HG02884 (cell line): ENCODE results near the gene PITPNM1.
A peak's percentile ranks its signal among the peaks of the same experiment; 100 is the strongest.
"Not testable (repeated sequence)": the region's sequence is repeated elsewhere in the genome, so short reads cannot be mapped to it uniquely, and the experiment has no call there.

Source experiments
- ATAC-seq: cut with Tn5 transposase; IDR thresholded peaks from one replicate; pipeline ENCODE4 v1.9.1; 2021; ENCODE audit warnings: mild to moderate bottlenecking, moderate library complexity; ENCODE audit not compliant: unreplicated experiment

PITPNM1 gene

GRCh38 chr11:67491276-67492068 lies 13.7 kb downstream of the PITPNM1 start:
- no peak for ATAC-seq

- no peak for ATAC-seq
Observed at GRCh38 chr11:67490727-67491065, 14.5 kb downstream of the PITPNM1 start.

DNA sequence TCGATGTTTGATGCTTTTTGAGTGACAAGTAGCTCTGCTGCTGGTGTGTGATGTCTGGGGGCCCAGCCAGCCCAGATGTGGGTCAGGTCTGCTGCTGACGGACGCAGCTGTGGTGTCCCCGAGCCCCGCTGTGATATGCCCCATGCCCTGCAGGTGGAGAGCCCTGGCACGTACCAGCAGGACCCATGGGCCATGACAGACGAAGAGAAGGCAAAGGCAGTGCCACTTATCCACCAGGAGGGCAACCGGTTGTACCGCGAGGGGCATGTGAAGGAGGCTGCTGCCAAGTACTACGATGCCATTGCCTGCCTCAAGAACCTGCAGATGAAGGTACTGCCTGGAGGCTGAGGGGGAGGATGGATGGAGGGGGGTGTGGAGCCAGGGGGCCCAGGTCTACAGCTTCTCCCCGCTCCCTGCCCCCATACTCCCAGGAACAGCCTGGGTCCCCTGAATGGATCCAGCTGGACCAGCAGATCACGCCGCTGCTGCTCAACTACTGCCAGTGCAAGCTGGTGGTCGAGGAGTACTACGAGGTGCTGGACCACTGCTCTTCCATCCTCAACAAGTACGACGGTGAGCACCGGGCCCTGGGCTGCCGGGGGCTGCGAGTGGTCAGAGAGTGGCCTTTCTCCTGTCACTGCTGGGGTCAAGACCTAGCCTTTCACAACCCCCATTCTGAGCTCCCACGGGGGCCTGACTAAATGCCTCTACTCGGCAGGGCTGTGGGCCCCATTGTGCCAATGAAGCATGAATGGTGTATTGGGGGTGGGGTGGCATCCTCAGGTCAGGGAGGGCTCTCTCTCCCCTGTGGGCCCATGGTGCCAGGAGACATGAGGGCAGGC lies 15.1 kb downstream of the PITPNM1 start:
- ATAC-seq: no peak

DNA sequence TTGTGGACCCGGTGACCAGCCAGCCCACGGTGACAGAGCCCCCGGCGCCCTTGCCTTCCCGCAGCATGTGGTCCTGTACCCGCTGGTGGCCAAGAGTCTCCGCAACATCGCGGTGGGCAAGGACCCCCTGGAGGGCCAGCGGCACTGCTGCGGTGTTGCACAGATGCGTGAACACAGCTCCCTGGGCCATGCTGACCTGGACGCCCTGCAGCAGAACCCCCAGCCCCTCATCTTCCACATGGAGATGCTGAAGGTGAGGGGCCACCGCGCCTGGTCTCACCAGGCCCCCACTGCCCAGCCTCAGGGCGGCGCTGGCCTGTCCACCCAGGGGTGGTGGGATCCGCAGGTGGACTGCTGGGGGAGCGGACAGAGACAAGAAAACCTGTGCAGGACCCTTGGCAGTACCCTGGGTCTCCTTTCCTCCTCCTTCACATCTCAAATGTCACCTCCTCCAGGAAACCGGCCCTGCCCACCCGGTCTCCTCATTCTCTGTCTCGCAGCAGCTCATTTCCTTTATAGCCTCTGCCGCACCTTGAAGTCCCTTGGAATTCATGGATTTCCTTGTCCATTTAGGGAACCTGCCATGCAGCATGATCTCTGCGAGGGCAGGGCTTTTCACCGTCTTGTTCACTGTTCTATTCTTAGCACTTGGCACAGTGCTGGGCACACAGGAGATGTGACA lies 15.8 kb downstream of the PITPNM1 start:
- ATAC-seq: no peak

DNA sequence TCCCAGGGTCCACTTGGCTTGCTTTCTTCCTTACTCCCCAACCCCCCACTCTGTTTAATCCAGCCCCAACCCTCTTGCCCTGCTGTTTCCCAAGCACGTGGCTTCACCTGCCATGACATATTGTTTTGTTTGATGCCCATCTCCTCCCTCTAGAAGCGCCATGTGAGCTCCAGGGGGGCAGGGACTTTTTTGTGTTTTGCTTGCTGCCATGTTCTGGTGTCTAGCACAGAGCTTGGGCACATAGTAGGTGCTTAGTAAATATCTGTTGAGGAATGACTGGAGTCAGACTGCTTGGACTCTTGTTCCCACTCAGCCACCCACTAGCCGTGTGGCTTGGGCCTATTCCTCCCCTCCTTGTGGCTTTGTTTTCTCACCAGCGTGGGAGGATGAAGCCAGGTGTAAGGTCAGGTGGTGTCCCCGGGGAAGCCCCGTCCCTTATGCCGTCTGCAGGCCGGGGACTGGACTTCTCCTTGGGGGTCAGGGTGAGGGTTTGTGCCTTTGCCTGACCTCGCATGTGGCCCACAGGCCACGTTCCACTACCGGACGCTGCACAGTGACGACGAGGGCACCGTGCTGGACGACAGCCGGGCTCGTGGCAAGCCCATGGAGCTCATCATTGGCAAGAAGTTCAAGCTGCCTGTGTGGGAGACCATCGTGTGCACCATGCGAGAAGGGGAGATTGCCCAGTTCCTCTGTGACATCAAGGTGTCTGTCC lies 18.5 kb downstream of the PITPNM1 start:
- ATAC-seq: no peak

DNA sequence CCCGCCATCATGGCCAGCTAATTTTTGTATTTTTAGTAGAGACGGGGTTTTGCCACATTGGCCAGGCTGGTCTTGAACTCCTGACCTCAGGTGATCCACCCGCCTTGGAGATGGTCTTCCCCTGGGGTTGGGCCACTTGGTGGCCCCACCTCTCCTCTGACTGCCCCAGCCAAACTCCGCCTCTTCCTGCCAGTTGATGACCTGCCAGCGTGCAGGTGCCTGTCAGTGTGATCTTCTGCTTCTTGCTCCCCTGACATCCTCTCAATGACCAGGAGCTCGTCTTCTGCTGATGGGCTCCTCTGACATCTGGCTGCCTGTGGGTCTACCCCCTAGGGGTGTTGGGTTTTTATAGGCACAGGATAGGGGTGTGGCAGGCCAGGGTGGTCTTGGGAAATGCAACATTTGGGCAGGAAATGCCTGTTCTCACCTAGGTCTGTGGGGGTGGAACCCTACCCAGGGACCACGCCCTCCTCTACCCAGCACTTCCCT lies 19.2 kb downstream of the PITPNM1 start:
- ATAC-seq: not testable (repeated sequence)

DNA sequence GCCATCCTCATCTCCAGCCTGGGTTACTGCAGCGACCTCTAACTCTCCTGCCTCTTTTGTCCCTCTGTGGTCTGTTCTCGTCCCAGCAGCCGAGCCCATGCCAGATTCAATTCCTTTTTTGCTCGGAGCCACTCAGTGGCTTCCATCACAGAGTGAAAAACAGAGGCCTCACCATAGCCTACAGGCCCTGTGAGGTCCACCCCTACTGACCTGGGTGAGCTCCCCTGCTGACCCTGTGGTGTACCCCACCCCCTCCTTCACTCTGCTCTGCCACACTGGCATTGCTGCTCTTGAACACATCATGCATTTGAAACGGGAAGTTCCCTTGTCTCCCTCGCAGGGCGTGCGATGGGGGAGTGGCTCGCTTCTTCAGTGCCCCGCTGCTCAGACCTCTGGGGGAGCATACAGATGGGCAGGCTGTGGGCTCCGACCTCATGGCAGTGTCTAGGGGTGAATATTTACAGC lies 20.3 kb downstream of the PITPNM1 start:
- ATAC-seq: no peak

DNA sequence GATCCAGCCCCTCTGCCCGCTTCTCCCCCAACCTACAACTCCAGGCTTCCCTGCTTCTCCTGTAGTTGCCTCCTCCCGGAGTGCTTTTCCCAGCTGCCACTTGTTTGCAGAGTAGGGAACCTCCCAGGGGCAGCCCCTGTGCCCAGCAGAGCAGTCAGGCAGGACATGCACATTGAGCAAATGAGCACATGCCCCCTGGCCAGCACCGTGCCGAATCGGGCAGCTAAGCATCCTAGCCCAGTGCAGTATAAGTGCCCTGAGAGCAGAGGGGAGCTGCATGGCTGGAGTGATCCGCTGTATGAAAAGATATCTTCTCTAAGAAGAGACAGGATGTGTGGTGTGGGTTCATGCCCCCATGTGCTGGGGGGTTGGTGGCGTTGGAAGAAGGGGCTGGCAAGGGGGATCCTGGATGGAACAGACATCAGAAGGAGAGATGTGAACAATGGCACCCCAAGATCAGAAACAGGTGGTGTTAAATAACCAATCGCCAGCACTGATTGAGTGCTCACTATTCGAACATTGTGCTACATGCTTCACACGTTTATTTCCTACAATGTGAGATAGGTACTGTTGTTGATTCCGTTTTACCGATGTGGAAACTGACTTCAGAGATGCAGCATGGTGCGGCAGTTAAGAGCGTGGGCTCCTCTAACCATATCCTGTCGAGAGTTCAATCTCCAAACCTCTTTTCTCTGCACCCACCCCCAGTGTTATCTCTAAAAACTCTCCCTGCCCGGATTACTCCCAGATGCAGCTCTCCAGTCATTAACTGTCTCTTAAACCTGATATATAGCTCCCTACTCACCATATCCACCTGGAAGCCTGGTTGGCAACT lies 21.1 kb downstream of the PITPNM1 start:
- no peak for ATAC-seq

DNA sequence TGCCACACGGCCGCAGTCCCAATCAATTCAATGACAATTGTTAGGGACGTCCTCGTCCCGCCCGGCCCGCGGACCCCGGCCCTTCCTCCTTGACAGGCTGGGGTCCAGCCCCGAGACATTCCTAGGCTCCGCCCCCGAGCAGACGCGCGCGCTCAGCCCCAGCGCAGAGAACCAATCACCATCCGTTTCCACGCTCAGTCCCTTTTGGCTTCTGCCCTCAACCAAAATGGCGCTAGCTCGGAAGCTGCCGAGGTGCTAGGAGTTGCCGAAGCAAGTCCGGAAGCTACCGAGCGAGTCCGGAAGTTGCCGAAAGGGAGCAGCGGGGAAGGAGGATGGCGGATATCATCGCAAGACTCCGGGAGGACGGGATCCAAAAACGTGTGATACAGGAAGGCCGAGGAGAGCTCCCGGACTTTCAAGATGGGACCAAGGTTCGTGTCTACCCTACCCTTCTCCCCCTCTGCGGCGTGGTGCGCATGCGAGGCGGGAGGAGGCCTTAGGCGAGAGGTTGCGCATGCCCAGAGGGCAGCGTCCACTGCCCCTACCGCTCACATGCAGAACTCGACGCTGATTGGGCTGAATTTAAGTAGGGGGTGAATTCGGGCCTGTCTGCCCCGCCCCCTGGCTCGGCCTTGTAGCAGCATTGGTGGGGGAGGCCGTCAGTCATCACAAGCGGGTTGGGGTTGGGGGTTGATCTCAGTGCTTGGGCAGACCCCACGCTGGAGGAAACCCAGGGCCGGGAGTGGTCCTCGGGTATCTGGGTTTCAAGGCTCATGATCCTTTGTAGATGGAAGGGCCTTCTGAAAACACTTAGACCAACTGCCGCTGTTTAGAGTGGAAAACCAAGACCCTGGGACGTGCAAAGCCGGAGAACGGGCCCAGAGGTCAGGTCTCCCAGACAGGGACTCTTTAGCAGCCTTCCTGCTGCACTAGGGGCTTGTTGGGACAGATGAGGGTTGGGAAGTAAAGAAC lies 22.1 kb downstream of the PITPNM1 start, which contains the start of gene AIP:
AIP (plus strand) TSS at position 200 of the 972 bp plus-strand sequence; CDS start at position 333, 133 bp downstream.
- peak; percentile 57 for ATAC-seq

DNA sequence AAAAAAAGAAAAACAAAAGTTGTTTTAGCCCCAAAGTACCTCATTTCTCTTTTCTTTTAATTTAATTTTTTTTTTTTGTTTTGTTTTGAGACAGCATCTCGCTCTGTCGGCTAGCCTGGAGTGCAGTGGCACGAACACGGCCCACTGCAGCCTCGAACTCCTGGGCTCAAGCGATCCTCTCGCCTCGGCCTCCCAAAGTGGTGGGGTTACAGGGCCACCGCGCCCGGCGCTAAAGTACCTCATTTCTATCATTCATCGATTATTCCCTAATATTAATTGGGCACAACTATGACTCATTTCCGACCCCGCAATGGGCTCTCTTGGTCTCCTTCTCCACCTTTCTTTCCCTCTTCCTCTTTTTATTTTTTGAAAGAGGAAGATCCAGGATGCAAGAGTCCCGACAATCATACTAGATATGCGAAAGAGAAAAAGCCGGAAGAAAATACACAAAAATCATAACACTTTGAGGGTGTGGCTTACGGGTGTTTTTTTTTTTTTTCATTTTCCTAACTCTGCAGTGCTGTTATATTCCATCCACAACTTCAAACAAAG lies 22.8 kb downstream of the PITPNM1 start:
- ATAC-seq: no peak

DNA sequence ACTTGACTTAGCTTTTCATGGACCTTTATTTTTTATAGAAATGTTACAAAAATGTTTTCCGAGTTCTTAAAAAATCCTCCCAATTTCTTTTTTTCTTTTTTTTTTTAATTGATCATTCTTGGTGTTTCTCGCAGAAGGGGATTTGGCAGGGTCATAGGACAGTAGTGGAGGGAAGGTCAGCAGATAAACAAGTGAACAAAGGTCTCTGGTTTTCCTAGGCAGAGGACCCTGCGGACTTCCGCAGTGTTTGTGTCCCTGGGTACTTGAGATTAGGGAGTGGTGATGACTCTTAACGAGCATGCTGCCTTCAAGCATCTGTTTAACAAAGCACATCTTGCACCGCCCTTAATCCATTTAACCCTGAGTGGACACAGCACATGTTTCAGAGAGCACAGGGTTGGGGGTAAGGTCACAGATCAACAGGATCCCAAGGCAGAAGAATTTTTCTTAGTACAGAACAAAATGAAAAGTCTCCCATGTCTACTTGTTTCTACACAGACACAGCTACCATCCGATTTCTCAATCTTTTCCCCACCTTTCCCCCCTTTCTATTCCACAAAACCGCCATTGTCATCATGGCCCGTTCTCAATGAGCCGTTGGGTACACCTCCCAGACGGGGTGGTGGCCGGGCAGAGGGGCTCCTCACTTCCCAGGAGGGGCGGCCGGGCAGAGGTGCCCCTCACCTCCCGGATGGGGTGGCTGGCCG lies 27.7 kb downstream of the PITPNM1 start:
- not testable (repeated sequence) for ATAC-seq

DNA sequence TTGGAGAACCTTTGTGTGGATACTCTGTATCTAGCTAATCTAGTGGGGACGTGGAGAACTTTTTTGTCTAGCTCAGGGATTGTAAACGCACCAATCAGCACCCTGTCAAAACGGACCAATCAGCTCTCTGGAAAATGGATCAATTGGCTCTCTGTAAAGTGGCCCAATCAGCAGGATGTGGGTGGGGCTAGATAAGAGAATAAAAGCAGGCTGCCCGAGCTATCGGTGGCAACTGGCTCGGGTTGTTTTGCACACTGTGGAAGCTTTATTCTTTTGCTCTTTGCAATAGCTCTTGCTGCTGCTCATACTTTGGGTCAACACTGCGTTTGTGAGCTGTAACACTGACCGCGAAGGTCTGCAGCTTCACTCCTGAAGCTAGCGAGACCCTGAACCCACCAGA lies 28.5 kb downstream of the PITPNM1 start:
- not testable (repeated sequence) for ATAC-seq

DNA sequence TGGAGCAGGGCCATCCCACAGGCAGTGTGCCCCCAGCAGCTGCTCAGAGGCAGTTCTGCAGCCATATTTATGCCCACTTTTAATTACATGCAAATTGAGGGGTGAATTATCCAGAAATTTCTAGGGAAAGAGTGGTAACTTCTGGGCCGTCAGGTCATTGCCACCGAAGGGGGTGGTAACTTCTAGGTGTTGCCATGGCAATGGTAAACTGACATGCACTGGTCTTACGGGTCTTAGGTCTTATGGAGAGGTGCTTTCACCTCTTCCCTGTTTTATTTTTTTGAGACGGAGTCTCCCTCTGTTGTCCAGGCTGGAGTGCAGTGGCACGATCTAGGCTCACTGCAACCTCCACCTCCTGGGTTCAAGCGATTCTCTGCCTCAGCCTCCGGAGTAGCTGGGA lies 32.3 kb downstream of the PITPNM1 start:
- ATAC-seq: no peak

- ATAC-seq: no peak
Observed at GRCh38 chr11:67470337-67471002, 34.7 kb downstream of the PITPNM1 start.

DNA sequence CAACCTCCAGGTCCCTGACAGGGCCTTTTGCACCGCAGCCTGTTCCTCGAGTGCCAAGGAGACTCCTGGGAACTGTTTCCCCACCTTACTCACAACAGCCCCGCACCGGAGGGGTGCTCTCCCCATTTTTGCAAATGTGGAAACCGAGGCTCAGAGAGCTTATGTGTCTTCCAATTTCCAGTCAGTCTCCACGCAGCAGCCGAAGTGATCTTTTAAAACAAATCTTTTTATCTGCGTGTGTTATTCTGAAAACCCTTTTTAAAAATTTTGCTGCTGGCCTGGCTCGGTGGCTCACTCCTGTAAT lies 35.7 kb downstream of the PITPNM1 start:
- ATAC-seq: no peak

- peak; percentile 71 for ATAC-seq
Observed at GRCh38 chr11:67468759-67469507, 36.2 kb downstream of the PITPNM1 start, which contains the start of gene TMEM134. TSS of gene TMEM134 (minus strand) at chr11:67469251. CDS start at chr11:67469192, 59 bp downstream.

GRCh38 chr11:67468456-67468758 lies 36.8 kb downstream of the PITPNM1 start:
- no peak for ATAC-seq
